Activated CD8-positive, alpha-beta T cell treated with anti-CD3 and anti-CD28 coated beads for 36 hours (primary cell): ENCODE measurements around the gene OR1I1. TPM values are rescaled to one million over a fixed set of nuclear protein-coding genes. Genes with fewer than 3 reads are reported as not detected.

Source experiments
- ATAC-seq: fragments of 200-7000 bp; cut with Tn5 transposase; one replicate; pipeline ENCODE4 v1.10.0; 2021; ENCODE audit warnings: mild to moderate bottlenecking, moderate library complexity
- CTCF ChIA-PET: fragments of 350-600 bp; sonication (Branson Sonifier 250); formaldehyde crosslinking; loops from one replicate; lab custom pipeline; 2021; ENCODE audit warnings: antibody characterized with exemption; lab: Charles Lee
- POLR2A ChIA-PET: fragments of 350-600 bp; sonication (Branson Sonifier 250); formaldehyde crosslinking; loops from one replicate; lab custom pipeline; 2021; ENCODE audit warnings: antibody characterized with exemption; lab: Charles Lee
- DNase-seq: peaks from one replicate; pipeline ENCODE4 v3.0.0-alpha.2; 2020
- H3K27ac Mint-ChIP-seq: one replicate; pipeline ENCODE4 v1.8.0; 2021; ENCODE audit warnings: mild to moderate bottlenecking, mixed read lengths
- H3K27me3 Mint-ChIP-seq: one replicate; pipeline ENCODE4 v1.8.0; 2021; ENCODE audit warnings: mixed read lengths
- H3K36me3 Mint-ChIP-seq: one replicate; pipeline ENCODE4 v1.8.0; 2021; ENCODE audit warnings: low read depth, mixed read lengths
- H3K4me1 Mint-ChIP-seq: one replicate; pipeline ENCODE4 v1.8.0; 2021; ENCODE audit warnings: low read depth, mixed read lengths
- H3K4me3 Mint-ChIP-seq: one replicate; pipeline ENCODE4 v1.8.0; 2021; ENCODE audit warnings: mild to moderate bottlenecking, moderate library complexity, mixed read lengths
- H3K9me3 Mint-ChIP-seq: one replicate; pipeline ENCODE4 v1.8.0; 2021; ENCODE audit warnings: mixed read lengths
- intact Hi-C: fragments of 100-400 bp; cut with micrococcal nuclease; formaldehyde crosslinking; loops from one replicate; pipeline ENCODE4 v1.10.0; 2022
- total RNA-seq, 2 experiments: library from RNA; stranded (reverse); gene quantifications; one replicate each; pipeline ENCODE4 v1.2.3, GENCODE V29; 2021
- TF ChIP-seq, protein P1 (sequence below): fragments of 200-600 bp; IDR thresholded peaks from one replicate; pipeline ENCODE4 v1.8.0; 2022; ENCODE audit warnings: antibody characterized with exemption, mild to moderate bottlenecking

OR1I1 gene
- total RNA-seq, 2 experiments from 2014 or later: not detected

DNA sequence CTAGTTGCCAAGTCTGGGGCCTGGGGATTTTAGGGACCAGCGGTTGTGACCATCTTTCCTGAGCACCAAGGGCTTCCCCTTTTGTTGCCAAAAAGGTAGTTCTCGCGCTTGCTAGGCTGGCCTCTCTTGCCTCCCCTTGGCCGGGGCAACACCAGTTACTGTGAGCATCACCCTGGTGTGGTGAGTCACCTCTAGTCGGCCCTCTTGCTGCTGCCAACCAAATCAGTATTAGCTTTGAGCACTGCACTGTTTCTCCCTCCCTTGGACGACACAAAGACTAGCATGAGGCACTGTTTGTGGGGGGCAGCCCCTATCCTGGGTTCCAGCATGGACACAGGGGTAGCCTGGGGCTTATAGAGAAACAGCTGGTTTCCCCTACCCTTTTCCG lies 32.1 kb downstream of the OR1I1 start:
- DNase-seq (no peak), ATAC-seq (no peak)
- no peaks in the 10 kb centered on the region for H3K9me3 Mint-ChIP-seq
- H3K4me1 Mint-ChIP-seq: no peaks in the 10 kb centered on the region
- CTCF ChIA-PET: interaction anchor here (2.8 kb wide), 1 partner anchor 13 kb away, joined by 9 read pairs; no protein-coding TSS in a partner anchor
- no peaks in the 10 kb centered on the region for H3K27me3 Mint-ChIP-seq
- intact Hi-C loops: no loop called here
- no peak overlapping the region for H3K27ac Mint-ChIP-seq
- TF ChIP-seq, protein P1, sequence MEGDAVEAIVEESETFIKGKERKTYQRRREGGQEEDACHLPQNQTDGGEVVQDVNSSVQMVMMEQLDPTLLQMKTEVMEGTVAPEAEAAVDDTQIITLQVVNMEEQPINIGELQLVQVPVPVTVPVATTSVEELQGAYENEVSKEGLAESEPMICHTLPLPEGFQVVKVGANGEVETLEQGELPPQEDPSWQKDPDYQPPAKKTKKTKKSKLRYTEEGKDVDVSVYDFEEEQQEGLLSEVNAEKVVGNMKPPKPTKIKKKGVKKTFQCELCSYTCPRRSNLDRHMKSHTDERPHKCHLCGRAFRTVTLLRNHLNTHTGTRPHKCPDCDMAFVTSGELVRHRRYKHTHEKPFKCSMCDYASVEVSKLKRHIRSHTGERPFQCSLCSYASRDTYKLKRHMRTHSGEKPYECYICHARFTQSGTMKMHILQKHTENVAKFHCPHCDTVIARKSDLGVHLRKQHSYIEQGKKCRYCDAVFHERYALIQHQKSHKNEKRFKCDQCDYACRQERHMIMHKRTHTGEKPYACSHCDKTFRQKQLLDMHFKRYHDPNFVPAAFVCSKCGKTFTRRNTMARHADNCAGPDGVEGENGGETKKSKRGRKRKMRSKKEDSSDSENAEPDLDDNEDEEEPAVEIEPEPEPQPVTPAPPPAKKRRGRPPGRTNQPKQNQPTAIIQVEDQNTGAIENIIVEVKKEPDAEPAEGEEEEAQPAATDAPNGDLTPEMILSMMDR: no peak
- POLR2A ChIA-PET: interaction anchor here (6.8 kb wide), 1 partner anchor 10 kb away, joined by 48 read pairs; a partner anchor contains a TSS
- peaks cover 21% of the 10 kb centered on the region for H3K36me3 Mint-ChIP-seq
- H3K4me3 Mint-ChIP-seq: no peak overlapping the region

DNA sequence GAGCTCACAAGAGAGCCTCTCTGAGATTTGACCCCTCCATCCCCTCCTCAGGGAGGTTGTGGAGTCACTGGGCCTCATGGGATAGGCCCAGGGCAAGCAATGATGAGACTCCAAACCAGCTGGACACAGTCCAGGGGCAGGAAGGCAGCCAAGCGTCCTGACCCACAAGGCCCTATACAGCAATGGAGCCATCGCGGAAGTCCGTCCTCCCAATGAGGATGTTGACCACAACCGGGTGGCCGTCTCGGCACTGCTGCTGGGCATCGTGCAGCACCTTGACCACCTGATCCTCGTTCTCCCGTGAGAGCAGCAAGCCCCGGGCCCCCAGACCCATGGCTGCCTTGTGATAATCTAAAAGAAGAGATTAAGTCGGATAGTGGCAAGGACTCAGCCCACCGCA lies 33.1 kb downstream of the OR1I1 start:
- POLR2A ChIA-PET: interaction anchor here (6.8 kb wide), 1 partner anchor 9 kb away, joined by 48 read pairs; a partner anchor contains a TSS

DNA sequence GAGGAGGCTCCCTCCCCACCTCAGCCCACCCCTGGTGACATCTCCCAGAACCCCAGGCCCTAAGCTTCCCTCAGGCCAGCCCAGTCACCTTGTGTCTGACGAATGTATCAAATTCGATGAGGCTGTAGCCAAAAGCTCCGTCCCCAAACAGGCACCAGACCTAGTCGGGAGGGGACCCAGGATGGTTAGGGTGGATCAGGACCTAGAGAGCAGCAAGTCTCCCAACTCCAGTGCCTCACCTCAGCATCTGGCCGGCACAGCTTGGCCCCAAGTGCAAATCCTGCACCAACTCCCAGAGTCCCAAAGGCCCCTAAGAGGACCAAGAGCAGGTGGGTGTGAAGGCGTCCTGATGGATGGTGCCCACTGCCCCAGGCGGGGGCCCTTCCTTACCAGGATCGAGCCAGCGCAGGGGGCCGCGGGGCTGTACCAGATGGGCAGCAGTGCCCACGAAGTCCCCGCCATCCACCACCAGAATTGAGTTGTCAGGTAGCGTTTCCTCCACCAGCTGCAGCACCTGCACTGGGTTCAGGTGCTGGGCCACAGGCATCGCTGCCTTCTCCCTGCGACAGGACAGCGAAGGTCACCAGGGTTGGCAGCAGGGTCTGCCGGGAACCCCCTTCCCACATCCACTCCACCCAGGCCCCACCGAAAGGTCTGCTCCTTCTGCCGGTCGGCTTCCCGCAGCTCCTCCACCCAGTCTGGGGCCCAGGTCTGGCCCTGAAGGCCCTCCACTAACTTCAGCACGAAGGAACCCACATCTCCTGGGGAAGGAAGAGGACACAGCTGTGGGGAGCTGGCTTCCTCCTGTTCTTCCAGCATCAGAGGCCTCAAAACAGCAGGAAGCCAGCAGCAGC lies 34.0 kb downstream of the OR1I1 start:
- no peak overlapping the region for H3K4me3 Mint-ChIP-seq
- ATAC-seq: no peak
- POLR2A ChIA-PET: interaction anchor here (1.1 to 6.8 kb wide), 2 partner anchors 8 to 9 kb away, joined by 3 to 48 read pairs; partner anchors contain the start of gene SYDE1
- no peaks in the 10 kb centered on the region for H3K27me3 Mint-ChIP-seq
- intact Hi-C loops: no loop called here
- DNase-seq: no peak
- TF ChIP-seq, protein P1: no peak
- no peak overlapping the region for H3K27ac Mint-ChIP-seq
- H3K9me3 Mint-ChIP-seq: no peaks in the 10 kb centered on the region
- H3K4me1 Mint-ChIP-seq: no peaks in the 10 kb centered on the region
- CTCF ChIA-PET: no interaction called here
- H3K36me3 Mint-ChIP-seq: peaks cover 36% of the 10 kb centered on the region

More for the DNA sequence above, 33.1 kb downstream of the OR1I1 start:
- Mint-ChIP-seq H3K27me3 (no peaks in the 10 kb centered on the region), H3K9me3 (no peaks in the 10 kb centered on the region), H3K4me1 (no peaks in the 10 kb centered on the region), H3K36me3 (peaks cover 29% of the 10 kb centered on the region), H3K27ac (no peak overlapping the region), H3K4me3 (no peak overlapping the region)
- CTCF ChIA-PET: no interaction called here
- DNase-seq (no peak), ATAC-seq (no peak)
- TF ChIP-seq, protein P1: no peak
- intact Hi-C loops: no loop called here

DNA sequence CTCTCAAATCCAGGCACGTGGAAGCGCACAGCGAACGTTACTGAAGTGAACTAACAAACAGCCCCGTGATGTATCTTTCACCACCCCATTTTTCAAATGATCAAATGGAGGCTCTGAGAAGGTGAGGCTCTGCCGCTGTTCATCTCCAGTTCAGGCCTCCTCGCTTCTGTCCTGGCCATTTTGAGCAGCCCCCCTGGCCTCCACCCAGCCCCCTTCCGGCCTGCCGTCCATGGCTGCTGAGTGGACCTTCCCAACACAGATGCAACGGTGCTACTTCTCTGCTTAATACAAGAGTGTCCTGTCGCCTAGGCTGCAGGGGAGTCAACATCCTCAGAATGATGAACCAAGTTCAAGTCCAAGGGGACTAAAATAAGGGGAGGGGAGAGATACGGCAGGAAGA lies 34.8 kb downstream of the OR1I1 start:
- Mint-ChIP-seq H3K4me3 (no peak overlapping the region), H3K27ac (no peak overlapping the region), H3K36me3 (peaks cover 43% of the 10 kb centered on the region), H3K9me3 (no peaks in the 10 kb centered on the region), H3K4me1 (no peaks in the 10 kb centered on the region), H3K27me3 (no peaks in the 10 kb centered on the region)
- CTCF ChIA-PET: interaction anchor here (1.0 kb wide), 1 partner anchor 22 kb away, joined by 3 read pairs; no protein-coding TSS in a partner anchor
- ATAC-seq (no peak), DNase-seq (no peak)
- TF ChIP-seq, protein P1: no peak
- intact Hi-C loops: no loop called here
- POLR2A ChIA-PET: interaction anchor here (1.1 to 6.8 kb wide), 2 partner anchors 8 to 10 kb away, joined by 3 to 48 read pairs; partner anchors contain the start of gene SYDE1

DNA sequence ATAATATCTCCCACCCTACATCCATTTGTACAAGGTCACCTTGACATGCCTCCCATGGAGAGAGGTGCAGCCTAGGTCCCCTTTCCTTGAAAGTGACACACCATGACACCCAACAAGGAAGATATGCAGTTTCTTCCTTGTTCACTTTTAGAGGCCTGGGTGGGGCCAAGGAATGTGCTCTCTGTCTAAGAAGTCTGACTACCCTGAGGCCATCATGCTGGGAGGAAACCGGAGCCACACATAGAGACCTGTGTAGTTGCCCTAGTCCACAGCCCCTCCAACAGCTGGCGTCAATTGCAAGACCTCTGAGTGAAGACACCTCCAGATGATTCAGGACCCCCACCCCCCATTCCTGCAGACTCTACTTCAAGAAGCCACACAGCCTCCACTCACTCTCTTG lies 36.2 kb downstream of the OR1I1 start:
- peaks cover 50% of the 10 kb centered on the region for H3K36me3 Mint-ChIP-seq

More for the DNA sequence above, 36.2 kb downstream of the OR1I1 start:
- ATAC-seq (no peak), DNase-seq (no peak)
- Mint-ChIP-seq H3K9me3 (no peaks in the 10 kb centered on the region), H3K4me1 (peaks cover 2% of the 10 kb centered on the region), H3K27ac (no peak overlapping the region), H3K4me3 (no peak overlapping the region), H3K27me3 (no peaks in the 10 kb centered on the region)
- intact Hi-C loops: no loop called here
- ChIA-PET CTCF (no interaction called here), POLR2A (interaction anchor here (1.9 kb wide), 1 partner anchor 9 kb away, joined by 6 read pairs; no protein-coding TSS in a partner anchor)
- TF ChIP-seq, protein P1: no peak
